CD8-positive, alpha-beta memory T cell (primary cell): ENCODE measurements around the gene MAGEH1. TPM values are rescaled to one million over a fixed set of nuclear protein-coding genes. Genes with fewer than 3 reads are reported as not detected.

Experiments used
- CTCF ChIA-PET: fragments of 350-600 bp; sonication (Branson Sonifier 250); formaldehyde crosslinking; loops from one replicate; lab custom pipeline; 2021; ENCODE audit warnings: antibody characterized with exemption; lab: Charles Lee
- POLR2A ChIA-PET: fragments of 350-600 bp; sonication (Branson Sonifier 250); formaldehyde crosslinking; loops from one replicate; lab custom pipeline; 2021; ENCODE audit warnings: antibody characterized with exemption; lab: Charles Lee
- DNase-seq, 5 donors: peaks; one replicate each; pipeline versions ENCODE4 v3.0.0 to v3.0.0-alpha.2; 2020 to 2022; ENCODE audit warnings: mixed read lengths in 1 of 5
- H3K27ac ChIP-seq: one replicate; pipeline ENCODE4 v1.7.0; 2013; ENCODE audit warnings: low read depth, mild to moderate bottlenecking, low read length, moderate library complexity
- H3K27me3 ChIP-seq: 2 replicates; pipeline ENCODE4 v1.7.0; 2013; ENCODE audit warnings: low read length, mild to moderate bottlenecking; ENCODE audit not compliant: insufficient read depth, poor library complexity, severe bottlenecking
- H3K36me3 ChIP-seq: 2 replicates; pipeline ENCODE4 v1.7.0; 2013; ENCODE audit warnings: mild to moderate bottlenecking, low read length, moderate library complexity; ENCODE audit not compliant: insufficient read depth
- H3K4me1 ChIP-seq: 2 replicates; pipeline ENCODE4 v1.7.0; 2013; ENCODE audit warnings: mild to moderate bottlenecking, low read length, moderate library complexity; ENCODE audit not compliant: insufficient read depth
- H3K4me3 ChIP-seq: 2 replicates; pipeline ENCODE4 v1.7.0; 2013; ENCODE audit warnings: mild to moderate bottlenecking, low read length
- H3K9me3 ChIP-seq: 2 replicates; pipeline ENCODE4 v1.7.0; 2013; ENCODE audit warnings: mild to moderate bottlenecking, low read length
- H3K27ac Mint-ChIP-seq, 8 donors: one replicate each; pipeline ENCODE4 v1.8.0; 2020 to 2021; ENCODE audit warnings: mixed read lengths in 8 of 8, mild to moderate bottlenecking in 6 of 8, inconsistent platforms in 3 of 8, moderate library complexity in 3 of 8
- H3K27me3 Mint-ChIP-seq, 2 donors: one replicate each; pipeline ENCODE4 v1.8.0; 2020 to 2021; ENCODE audit warnings: mixed read lengths in 2 of 2, mild to moderate bottlenecking in 1 of 2, moderate library complexity in 1 of 2
- H3K36me3 Mint-ChIP-seq, 3 donors: one replicate each; pipeline ENCODE4 v1.8.0; 2020 to 2021; ENCODE audit warnings: mixed read lengths in 3 of 3, inconsistent platforms in 1 of 3, mild to moderate bottlenecking in 1 of 3
- H3K4me1 Mint-ChIP-seq, 3 donors: one replicate each; pipeline ENCODE4 v1.8.0; 2020 to 2021; ENCODE audit warnings: mixed read lengths in 3 of 3, inconsistent platforms in 1 of 3, mild to moderate bottlenecking in 1 of 3
- H3K4me3 Mint-ChIP-seq, 7 donors: one replicate each; pipeline ENCODE4 v1.8.0; 2020 to 2021; ENCODE audit warnings: mixed read lengths in 7 of 7, mild to moderate bottlenecking in 6 of 7, moderate library complexity in 4 of 7, inconsistent platforms in 2 of 7
- H3K9me3 Mint-ChIP-seq, 5 donors: one replicate each; pipeline ENCODE4 v1.8.0; 2020 to 2022; ENCODE audit warnings: mixed read lengths in 5 of 5, mild to moderate bottlenecking in 3 of 5, moderate library complexity in 2 of 5, inconsistent platforms in 1 of 5
- polyA plus RNA-seq: library from polyadenylated mRNA; unstranded; fragments of 300-500 nt; fragmentation: Illumina TruSeq; gene quantifications from one replicate; pipeline ENCODE4 v1.2.3, GENCODE V29; 2021
- total RNA-seq, 2 experiments: library from RNA; stranded (reverse); gene quantifications; one replicate each; pipeline ENCODE4 v1.2.3, GENCODE V29; 2021

Gene MAGEH1
- total and polyA plus RNA-seq, 3 experiments from 2014 or later, result 15.4 to 27.2 (median 16.7) TPM

- H3K36me3 Mint-ChIP-seq, result peaks cover 0 to 9% (median 0%) of the 10 kb centered on the region in 3 donors
- CTCF ChIA-PET, result no interaction called here
- H3K9me3 Mint-ChIP-seq, result no peaks in the 10 kb centered on the region
- no peak overlapping the region for H3K27ac Mint-ChIP-seq
- H3K27me3 Mint-ChIP-seq, result peaks cover 0 to 2% of the 10 kb centered on the region in 2 donors
- peaks cover 6% of the 10 kb centered on the region for H3K4me1 ChIP-seq
- H3K4me3 Mint-ChIP-seq, result peak overlapping the region in 1 of 7 donors; percentile 24
- no peak overlapping the region for H3K4me3 ChIP-seq
- no peaks in the 10 kb centered on the region for H3K9me3 ChIP-seq
- H3K27me3 ChIP-seq, result no peaks in the 10 kb centered on the region
- H3K36me3 ChIP-seq, result no peaks in the 10 kb centered on the region
- POLR2A ChIA-PET, result no interaction called here
- H3K4me1 Mint-ChIP-seq, result peaks cover 8 to 16% (median 10%) of the 10 kb centered on the region in 3 donors
- DNase-seq, result no peak
- H3K27ac ChIP-seq, result no peak overlapping the region
These were observed 39.0 kb downstream of the MAGEH1 start for GRCh38 chrX:55490974-55491373.

Other genes starting within 250 kb of the MAGEH1 start
- gene PAGE5, start 231.8 kb upstream of the MAGEH1 start, total RNA-seq, result 1 to 10 TPM; 1.1 to 1.3 TPM
- not detected for gene PAGE5, start 231.8 kb upstream of the MAGEH1 start, polyA plus RNA-seq
- gene PAGE3, start 187.2 kb upstream of the MAGEH1 start, total RNA-seq, result not detected
- not detected for gene PAGE3, start 187.2 kb upstream of the MAGEH1 start, polyA plus RNA-seq
- 1 to 10 TPM in 1 of 2 experiments, under 1 TPM in 1; 0.89 to 1.6 TPM for gene USP51, start 37.7 kb downstream of the MAGEH1 start, total RNA-seq
- gene USP51, start 37.7 kb downstream of the MAGEH1 start, polyA plus RNA-seq, result 0.14 TPM
- not detected for gene FOXR2, start 171.3 kb downstream of the MAGEH1 start, total RNA-seq
- not detected for gene FOXR2, start 171.3 kb downstream of the MAGEH1 start, polyA plus RNA-seq